SKM-1 (cell line): Measurements from ENCODE around the gene TSPOAP1.

Experiments used
- DNase-seq: peaks from one replicate; lab custom pipeline; 2025; ENCODE audit not compliant: unreplicated experiment; lab: John Stamatoyannopoulos, UW

Gene TSPOAP1

GRCh38 chr17:58330538-58330996, 2.0 kb upstream of the TSPOAP1 start:
- no peak for DNase-seq

- peak; percentile 98 for DNase-seq
Measured at GRCh38 chr17:58329810-58330537, 1.4 kb upstream of the TSPOAP1 start.

- DNase-seq: peak; percentile 98
Measured at GRCh38 chr17:58329035-58329809, 627 bp upstream of the TSPOAP1 start.

- DNase-seq: no peak
Measured at GRCh38 chr17:58327363-58328194, 1.0 kb downstream of the TSPOAP1 start.

- no peak for DNase-seq
Measured at GRCh38 chr17:58326609-58327362, 1.8 kb downstream of the TSPOAP1 start.

- DNase-seq: no peak
Measured at GRCh38 chr17:58325976-58326468, 2.6 kb downstream of the TSPOAP1 start.

- no peak for DNase-seq
Measured at GRCh38 chr17:58325289-58325726, 3.3 kb downstream of the TSPOAP1 start.

- no peak for DNase-seq
Measured at GRCh38 chr17:58324409-58325288, 3.9 kb downstream of the TSPOAP1 start.

- DNase-seq: no peak
Measured at GRCh38 chr17:58324056-58324408, 4.6 kb downstream of the TSPOAP1 start.

GRCh38 chr17:58323366-58324055, 5.1 kb downstream of the TSPOAP1 start:
- DNase-seq: no peak

- DNase-seq: no peak
Measured at GRCh38 chr17:58322581-58323185, 5.9 kb downstream of the TSPOAP1 start.

- no peak for DNase-seq
Measured at GRCh38 chr17:58321571-58322525, 6.7 kb downstream of the TSPOAP1 start.

- no peak for DNase-seq
Measured at GRCh38 chr17:58320570-58321323, 7.8 kb downstream of the TSPOAP1 start.

- no peak for DNase-seq
Measured at GRCh38 chr17:58320163-58320558, 8.4 kb downstream of the TSPOAP1 start.

- DNase-seq: no peak
Measured at GRCh38 chr17:58319173-58320162, 9.1 kb downstream of the TSPOAP1 start.
